Right lobe of liver (tissue), 6 donors: ENCODE results near the gene VWA5B2. TPM values are rescaled to one million over a fixed set of nuclear protein-coding genes. Genes with fewer than 3 reads are reported as not detected.
A peak's percentile ranks its signal among the peaks of the same experiment; 100 is the strongest.

Experiments used
- ATAC-seq, 4 donors: fragments of 200-7000 bp; cut with Tn5 transposase; one replicate each; pipeline ENCODE4 v1.9.1; 2020; ENCODE audit warnings: mild to moderate bottlenecking in 4 of 4, moderate library complexity in 4 of 4
- DNase-seq, 3 donors: peaks; one replicate each; pipeline ENCODE4 v3.0.0-alpha.2; 2020
- H3K27ac ChIP-seq, 3 donors: fragments of 200-600 bp; one replicate each; pipeline ENCODE4 v1.8.0; 2022
- H3K27me3 ChIP-seq, 2 donors: fragments of 200-600 bp; one replicate each; pipeline ENCODE4 v1.8.0; 2022
- H3K36me3 ChIP-seq, 4 donors: fragments of 200-600 bp; sonication (generic) in 1 of 4; one replicate each; pipeline versions ENCODE4 v1.5.1 to v1.8.0; 2017 to 2022; ENCODE audit warnings: control low read depth in 1 of 4
- H3K4me1 ChIP-seq, 4 donors: fragments of 200-600 bp; sonication (generic) in 1 of 4; one replicate each; pipeline versions ENCODE4 v1.5.1 to v1.8.0; 2017 to 2022; ENCODE audit warnings: control low read depth in 1 of 4
- H3K4me3 ChIP-seq, 3 donors: fragments of 200-600 bp; one replicate each; pipeline ENCODE4 v1.8.0; 2022
- H3K9me3 ChIP-seq, 4 donors: fragments of 200-600 bp; sonication (generic) in 1 of 4; one replicate each; pipeline versions ENCODE4 v1.5.1 to v1.8.0; 2017 to 2022; ENCODE audit warnings: control low read depth in 1 of 4
- POLR2A ChIP-seq: fragments of 450-650 bp; IDR thresholded peaks from one replicate; pipeline ENCODE4 v1.6.1; 2017; ENCODE audit warnings: antibody characterized with exemption, mild to moderate bottlenecking
- WGBS: methylation state at CpG from one replicate; pipeline ENCODE4 v1.1.6; 2018; ENCODE audit warnings: low coverage, low lambda C conversion rate; ENCODE audit not compliant: insufficient coverage; ENCODE audit errors: missing lambda C conversion rate; 5-methylcytosine and 5-hydroxymethylcytosine counted together
- intact Hi-C, 2 donors: fragments of 100-400 bp; cut with DNase I; formaldehyde crosslinking; loops; one replicate each; pipeline versions ENCODE4 v1.11.2 to v1.14.1; 2022
- total RNA-seq, 6 experiments: library from RNA; depleted of rRNA in 2 of 6; stranded (reverse); fragments of >200 nt in 2 of 6; fragmentation: NEBNext Ultra II Directional in 3 of 6; extraction: Animal tissue kit (Norgen Biotek cat#: 25700) in 3 of 6; gene quantifications; one replicate each; pipeline versions ENCODE4 v1.1.0 to v1.2.4, GENCODE V29; 2016 to 2023
- TF ChIP-seq, protein P1 (sequence below), 4 donors: fragments of 200-600 bp in 3 of 4; fragments of 450-650 bp in 1 of 4; IDR thresholded peaks; one replicate each; pipeline versions ENCODE4 v1.5.1 to v1.8.0; 2016 to 2022; ENCODE audit warnings: antibody characterized with exemption in 4 of 4, mild to moderate bottlenecking in 2 of 4
- donor health status: DM: no; HTN: yes; CAD: no.
- donor health status: DM: no; HTN: no; CAD: no.
- donor health status: DM: no; HTN: no; CAD: no.
- donor health status: DM: no; HTN: yes; CAD: no.
- donor health status: DM: no; HTN: yes; CAD: no.

Gene VWA5B2
- total RNA-seq, 6 experiments from 2014 or later = 0.21 to 0.59 (median 0.25) TPM; not detected in 3

GRCh38 chr3:184222521-184222920 is 6.9 kb upstream of the VWA5B2 start:
- no peaks in the 10 kb centered on the region for H3K9me3 ChIP-seq
- no peak overlapping the region for H3K4me3 ChIP-seq
- H3K36me3 ChIP-seq = no peaks in the 10 kb centered on the region
- intact Hi-C loops = no loop called here
- H3K4me1 ChIP-seq = no peaks in the 10 kb centered on the region
- WGBS = 62% methylated on average over 3 of the region's 3 CpGs
- H3K27ac ChIP-seq = no peak overlapping the region
- TF ChIP-seq, protein P1, sequence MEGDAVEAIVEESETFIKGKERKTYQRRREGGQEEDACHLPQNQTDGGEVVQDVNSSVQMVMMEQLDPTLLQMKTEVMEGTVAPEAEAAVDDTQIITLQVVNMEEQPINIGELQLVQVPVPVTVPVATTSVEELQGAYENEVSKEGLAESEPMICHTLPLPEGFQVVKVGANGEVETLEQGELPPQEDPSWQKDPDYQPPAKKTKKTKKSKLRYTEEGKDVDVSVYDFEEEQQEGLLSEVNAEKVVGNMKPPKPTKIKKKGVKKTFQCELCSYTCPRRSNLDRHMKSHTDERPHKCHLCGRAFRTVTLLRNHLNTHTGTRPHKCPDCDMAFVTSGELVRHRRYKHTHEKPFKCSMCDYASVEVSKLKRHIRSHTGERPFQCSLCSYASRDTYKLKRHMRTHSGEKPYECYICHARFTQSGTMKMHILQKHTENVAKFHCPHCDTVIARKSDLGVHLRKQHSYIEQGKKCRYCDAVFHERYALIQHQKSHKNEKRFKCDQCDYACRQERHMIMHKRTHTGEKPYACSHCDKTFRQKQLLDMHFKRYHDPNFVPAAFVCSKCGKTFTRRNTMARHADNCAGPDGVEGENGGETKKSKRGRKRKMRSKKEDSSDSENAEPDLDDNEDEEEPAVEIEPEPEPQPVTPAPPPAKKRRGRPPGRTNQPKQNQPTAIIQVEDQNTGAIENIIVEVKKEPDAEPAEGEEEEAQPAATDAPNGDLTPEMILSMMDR (IDR thresholded peaks at IDR 0.05) = no peak
- no peak for TF ChIP-seq POLR2A
- DNase-seq = no peak
- ATAC-seq = no peak
- H3K27me3 ChIP-seq = no peaks in the 10 kb centered on the region

GRCh38 chr3:184223946-184224345 is 5.4 kb upstream of the VWA5B2 start:
- TF ChIP-seq, protein P1 (IDR thresholded peaks at IDR 0.05) = no peak
- no peak for TF ChIP-seq POLR2A
- no peaks in the 10 kb centered on the region for H3K27me3 ChIP-seq
- H3K27ac ChIP-seq = no peak overlapping the region
- H3K9me3 ChIP-seq = no peaks in the 10 kb centered on the region
- H3K4me1 ChIP-seq = no peaks in the 10 kb centered on the region
- DNase-seq (no peak), ATAC-seq (no peak)
- 75% methylated on average over 2 of the region's 3 CpGs for WGBS
- intact Hi-C loops = no loop called here
- H3K36me3 ChIP-seq = no peaks in the 10 kb centered on the region
- H3K4me3 ChIP-seq = no peak overlapping the region

GRCh38 chr3:184227481-184227935 is 1.9 kb upstream of the VWA5B2 start:
- intact Hi-C loops = no loop called here
- DNase-seq (peak in 1 of 3 donors; percentile 55), ATAC-seq (peak; percentile 73 to 77 (median 74))
- H3K4me1 ChIP-seq = peaks cover 0 to 18% (median 3%) of the 10 kb centered on the region in 4 donors
- TF ChIP-seq POLR2A = no peak
- TF ChIP-seq, protein P1 (IDR thresholded peaks at IDR 0.05) = peak; percentile 65 to 85 (median 84)
- no peak overlapping the region for H3K27ac ChIP-seq
- no peak overlapping the region for H3K4me3 ChIP-seq
- peaks cover 0 to 24% of the 10 kb centered on the region in 2 donors for H3K27me3 ChIP-seq
- WGBS = 25% methylated on average over 1 of the region's 2 CpGs
- H3K36me3 ChIP-seq = no peaks in the 10 kb centered on the region
- H3K9me3 ChIP-seq = no peaks in the 10 kb centered on the region

DNA sequence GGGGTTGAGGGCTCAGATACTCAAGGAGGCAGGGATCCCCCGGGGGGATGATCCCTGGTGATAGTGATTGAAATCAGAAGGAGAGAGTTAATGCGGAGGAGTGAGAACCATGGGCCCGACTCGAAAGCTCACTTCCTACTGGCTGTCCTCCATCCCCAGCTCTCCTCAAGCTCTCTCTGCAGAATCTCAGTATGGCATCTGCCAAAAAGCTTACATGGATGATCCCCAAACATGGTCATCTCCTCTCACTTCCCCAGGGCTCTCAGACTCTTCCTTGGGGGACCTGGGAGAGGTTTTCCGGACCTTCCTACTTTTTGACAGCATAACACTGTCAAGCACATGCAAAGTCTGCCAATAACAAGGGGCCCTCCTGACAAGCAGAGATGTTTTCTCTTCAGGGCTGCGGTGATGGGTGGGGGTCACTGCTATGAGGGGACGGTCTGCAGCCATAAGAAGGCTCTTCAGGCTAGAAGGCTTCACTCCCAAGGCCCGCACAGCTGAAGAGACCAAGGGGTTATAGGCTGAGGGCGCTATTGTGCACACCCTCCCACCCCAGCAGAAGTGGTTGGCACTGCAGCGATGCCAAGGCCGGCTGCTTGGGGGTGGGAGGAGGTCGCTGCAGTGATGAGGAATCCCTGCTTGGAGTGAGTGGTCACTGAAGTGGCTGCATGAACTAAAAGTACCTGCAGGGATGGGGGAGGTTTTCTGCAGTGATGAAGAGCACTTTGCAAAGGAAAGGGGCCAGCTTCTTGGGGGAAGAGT is 828 bp upstream of the VWA5B2 start:
- Histone ChIP-seq H3K9me3 (no peaks in the 10 kb centered on the region), H3K4me3 (no peak overlapping the region), H3K4me1 (peaks cover 0 to 18% (median 3%) of the 10 kb centered on the region in 4 donors), H3K36me3 (no peaks in the 10 kb centered on the region), H3K27ac (no peak overlapping the region), H3K27me3 (peaks cover 0 to 24% of the 10 kb centered on the region in 2 donors)
- intact Hi-C loops = no loop called here
- WGBS = 63% methylated on average over 7 of the region's 12 CpGs
- TF ChIP-seq, protein P1 (IDR thresholded peaks at IDR 0.05) = no peak
- no peak for TF ChIP-seq POLR2A
- DNase-seq = no peak
- no peak for ATAC-seq
